ENCODE measurements around the gene ARID5B.

ARID5B gene

GRCh38 chr10:61905837-61906561 is 4.5 kb downstream of the ARID5B start:
- Histone ChIP-seq H3K9me2 (replicated peaks; ENCODE audit: low read depth, low read length) (no peaks in the 10 kb centered on the region), H3K9me3 (ENCODE audit: insufficient read depth, low read depth, low read length) (no peaks in the 10 kb centered on the region), H3K4me1 (ENCODE audit: insufficient read depth, low read length, poor library complexity, severe bottlenecking) (peaks cover 45% of the 10 kb centered on the region), H3K36me3 (ENCODE audit: insufficient read depth, low read length) (peaks cover 7% of the 10 kb centered on the region; the same call in 1 of the 2 replicates), H3F3A (ENCODE audit: low read depth) (peaks cover 9% of the 10 kb centered on the region; the same call in 1 of the 2 replicates), H3K79me2 (ENCODE audit: insufficient read depth, low read length) (peaks cover 99% of the 10 kb centered on the region), H4K20me1 (ENCODE audit: insufficient read depth, low read length, poor library complexity, severe bottlenecking) (peaks cover 62% of the 10 kb centered on the region), H3K4me3 (ENCODE audit: low read length, poor library complexity, severe bottlenecking) (peak overlapping the region; percentile 92), H3K9ac (ENCODE audit: low read depth, low read length, poor library complexity, severe bottlenecking) (peak overlapping the region; percentile 39), H2AFZ (ENCODE audit: low read length) (no peak overlapping the region), H3K27me3 (ENCODE audit: insufficient read depth, low read length, poor library complexity, severe bottlenecking) (no peaks in the 10 kb centered on the region), H3K4me2 (ENCODE audit: low read depth, low read length, poor library complexity, severe bottlenecking) (peak overlapping the region; percentile 78)
- no peak for TF ChIP-seq EZH2phosphoT487 (IDR thresholded peaks at IDR 0.05; ENCODE audit: borderline replicate concordance)
- TF ChIP-seq, protein P1, sequence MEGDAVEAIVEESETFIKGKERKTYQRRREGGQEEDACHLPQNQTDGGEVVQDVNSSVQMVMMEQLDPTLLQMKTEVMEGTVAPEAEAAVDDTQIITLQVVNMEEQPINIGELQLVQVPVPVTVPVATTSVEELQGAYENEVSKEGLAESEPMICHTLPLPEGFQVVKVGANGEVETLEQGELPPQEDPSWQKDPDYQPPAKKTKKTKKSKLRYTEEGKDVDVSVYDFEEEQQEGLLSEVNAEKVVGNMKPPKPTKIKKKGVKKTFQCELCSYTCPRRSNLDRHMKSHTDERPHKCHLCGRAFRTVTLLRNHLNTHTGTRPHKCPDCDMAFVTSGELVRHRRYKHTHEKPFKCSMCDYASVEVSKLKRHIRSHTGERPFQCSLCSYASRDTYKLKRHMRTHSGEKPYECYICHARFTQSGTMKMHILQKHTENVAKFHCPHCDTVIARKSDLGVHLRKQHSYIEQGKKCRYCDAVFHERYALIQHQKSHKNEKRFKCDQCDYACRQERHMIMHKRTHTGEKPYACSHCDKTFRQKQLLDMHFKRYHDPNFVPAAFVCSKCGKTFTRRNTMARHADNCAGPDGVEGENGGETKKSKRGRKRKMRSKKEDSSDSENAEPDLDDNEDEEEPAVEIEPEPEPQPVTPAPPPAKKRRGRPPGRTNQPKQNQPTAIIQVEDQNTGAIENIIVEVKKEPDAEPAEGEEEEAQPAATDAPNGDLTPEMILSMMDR (conservative IDR thresholded peaks at IDR 0.05; ENCODE audit: low read length): no peak

GRCh38 chr10:61906562-61906901 is 5.0 kb downstream of the ARID5B start:
- H4K20me1 ChIP-seq (ENCODE audit: insufficient read depth, low read length, poor library complexity, severe bottlenecking): peaks cover 68% of the 10 kb centered on the region
- peaks cover 100% of the 10 kb centered on the region for H3K79me2 ChIP-seq (ENCODE audit: insufficient read depth, low read length)

DNA sequence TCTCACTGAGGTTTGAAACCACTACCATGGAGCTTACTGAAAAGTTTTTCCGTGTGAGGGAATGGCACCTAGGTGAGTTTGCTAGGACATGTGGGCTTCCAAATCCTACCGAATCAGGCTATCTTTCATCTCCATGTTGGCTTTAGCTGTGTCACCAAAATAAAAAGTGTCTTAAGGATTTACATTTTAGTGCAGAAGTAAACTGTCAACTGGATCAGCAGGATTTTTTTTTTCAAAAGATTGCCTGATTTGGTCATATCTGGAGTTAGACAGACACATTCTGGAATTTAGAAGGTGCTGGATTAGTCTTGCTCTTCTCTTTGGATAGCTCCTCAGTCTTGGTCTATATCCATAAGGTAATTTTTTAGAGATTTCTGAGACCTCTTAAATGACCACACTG is 5.5 kb downstream of the ARID5B start:
- no peaks in the 10 kb centered on the region for H3K9me2 ChIP-seq (replicated peaks; ENCODE audit: low read depth, low read length)
- peaks cover 100% of the 10 kb centered on the region for H3K79me2 ChIP-seq (ENCODE audit: insufficient read depth, low read length)
- H3K4me1 ChIP-seq (ENCODE audit: insufficient read depth, low read length, poor library complexity, severe bottlenecking): peaks cover 55% of the 10 kb centered on the region
- peaks cover 73% of the 10 kb centered on the region for H4K20me1 ChIP-seq (ENCODE audit: insufficient read depth, low read length, poor library complexity, severe bottlenecking)
- H3K4me3 ChIP-seq (ENCODE audit: low read length, poor library complexity, severe bottlenecking): peak overlapping the region; percentile 92
- no peaks in the 10 kb centered on the region for H3K9me3 ChIP-seq (ENCODE audit: insufficient read depth, low read depth, low read length)
- H3K36me3 ChIP-seq (ENCODE audit: insufficient read depth, low read length): peaks cover 12% of the 10 kb centered on the region; the same call in 1 of the 2 replicates
- H3F3A ChIP-seq (ENCODE audit: low read depth): peaks cover 9% of the 10 kb centered on the region; the same call in 1 of the 2 replicates
- peak overlapping the region; percentile 78 for H3K4me2 ChIP-seq (ENCODE audit: low read depth, low read length, poor library complexity, severe bottlenecking)
- H2AFZ ChIP-seq (ENCODE audit: low read length): no peak overlapping the region
- TF ChIP-seq EZH2phosphoT487 (IDR thresholded peaks at IDR 0.05; ENCODE audit: borderline replicate concordance): no peak
- TF ChIP-seq, protein P1 (conservative IDR thresholded peaks at IDR 0.05; ENCODE audit: low read length): no peak
- no peaks in the 10 kb centered on the region for H3K27me3 ChIP-seq (ENCODE audit: insufficient read depth, low read length, poor library complexity, severe bottlenecking)
- peak overlapping the region; percentile 38 for H3K9ac ChIP-seq (ENCODE audit: low read depth, low read length, poor library complexity, severe bottlenecking)

More at GRCh38 chr10:61906562-61906901, 5.0 kb downstream of the ARID5B start:
- peaks cover 50% of the 10 kb centered on the region for H3K4me1 ChIP-seq (ENCODE audit: insufficient read depth, low read length, poor library complexity, severe bottlenecking)
- H3F3A ChIP-seq (ENCODE audit: low read depth): peaks cover 9% of the 10 kb centered on the region; the same call in 1 of the 2 replicates
- H3K27me3 ChIP-seq (ENCODE audit: insufficient read depth, low read length, poor library complexity, severe bottlenecking): no peaks in the 10 kb centered on the region
- no peaks in the 10 kb centered on the region for H3K9me3 ChIP-seq (ENCODE audit: insufficient read depth, low read depth, low read length)
- no peak for TF ChIP-seq EZH2phosphoT487 (IDR thresholded peaks at IDR 0.05; ENCODE audit: borderline replicate concordance)
- TF ChIP-seq, protein P1 (conservative IDR thresholded peaks at IDR 0.05; ENCODE audit: low read length): no peak
- H3K9ac ChIP-seq (ENCODE audit: low read depth, low read length, poor library complexity, severe bottlenecking): peak overlapping the region; percentile 38
- H3K4me2 ChIP-seq (ENCODE audit: low read depth, low read length, poor library complexity, severe bottlenecking): peak overlapping the region; percentile 78
- peak overlapping the region; percentile 92 for H3K4me3 ChIP-seq (ENCODE audit: low read length, poor library complexity, severe bottlenecking)
- H3K9me2 ChIP-seq (replicated peaks; ENCODE audit: low read depth, low read length): no peaks in the 10 kb centered on the region
- H2AFZ ChIP-seq (ENCODE audit: low read length): no peak overlapping the region
- peaks cover 7% of the 10 kb centered on the region; the same call in 1 of the 2 replicates for H3K36me3 ChIP-seq (ENCODE audit: insufficient read depth, low read length)
